GM23248 (cell line): ENCODE results near the gene SH2D5. TPM values are rescaled to one million over a fixed set of nuclear protein-coding genes. Genes with fewer than 3 reads are reported as not detected.
"Not testable (repeated sequence)": the region's sequence is repeated elsewhere in the genome, so short reads cannot be mapped to it uniquely, and the experiment has no call there.

ENCODE experiments used
- DNase-seq: peaks from one replicate; pipeline ENCODE4 v3.0.0-alpha.2; 2015
- H2AFZ ChIP-seq: fragments of 200-600 bp; sonication (generic); 2 replicates; pipeline ENCODE4 v1.6.1; 2016; ENCODE audit warnings: antibody characterized with exemption
- H3F3A ChIP-seq: fragments of 200-600 bp; sonication (generic); 2 replicates; pipeline ENCODE4 v1.6.1; 2016; ENCODE audit warnings: mild to moderate bottlenecking, antibody characterized with exemption, mixed run types; ENCODE audit not compliant: insufficient read depth
- H3K27ac ChIP-seq: fragments of 200-600 bp; sonication (generic); 2 replicates; pipeline ENCODE4 v1.5.1; 2016; ENCODE audit warnings: mild to moderate bottlenecking
- H3K27me3 ChIP-seq: fragments of 200-600 bp; sonication (generic); replicated peaks from 2 replicates; pipeline ENCODE4 v1.6.1; 2016; ENCODE audit warnings: mild to moderate bottlenecking; ENCODE audit not compliant: insufficient read depth
- H3K36me3 ChIP-seq: fragments of 200-600 bp; sonication (generic); 2 replicates; pipeline ENCODE4 v1.6.1; 2016; ENCODE audit warnings: low read depth, mild to moderate bottlenecking
- H3K4me1 ChIP-seq: fragments of 200-600 bp; sonication (generic); 2 replicates; pipeline ENCODE4 v1.6.1; 2016; ENCODE audit warnings: mild to moderate bottlenecking; ENCODE audit not compliant: insufficient read depth
- H3K4me2 ChIP-seq: fragments of 200-600 bp; sonication (generic); one replicate; pipeline ENCODE4 v1.6.1; 2016; ENCODE audit warnings: mild to moderate bottlenecking; ENCODE audit not compliant: unreplicated experiment
- H3K4me3 ChIP-seq: fragments of 200-600 bp; sonication (generic); 2 replicates; pipeline ENCODE4 v1.5.1; 2016; ENCODE audit warnings: mild to moderate bottlenecking
- H3K79me2 ChIP-seq: fragments of 200-600 bp; sonication (generic); 2 replicates; pipeline ENCODE4 v1.6.1; 2016; ENCODE audit warnings: mild to moderate bottlenecking; ENCODE audit not compliant: insufficient read depth
- H3K9ac ChIP-seq: fragments of 200-600 bp; sonication (generic); 2 replicates; pipeline ENCODE4 v1.6.1; 2016; ENCODE audit warnings: mild to moderate bottlenecking
- H3K9me2 ChIP-seq: fragments of 200-600 bp; sonication (generic); 2 replicates; pipeline ENCODE4 v1.6.1; 2016; ENCODE audit warnings: mixed run types, mild to moderate bottlenecking, moderate library complexity; ENCODE audit not compliant: insufficient read depth
- H3K9me3 ChIP-seq: fragments of 200-600 bp; sonication (generic); one replicate; pipeline ENCODE4 v1.6.1; 2017; ENCODE audit warnings: low read depth
- H4K20me1 ChIP-seq: fragments of 200-600 bp; sonication (generic); 2 replicates; pipeline ENCODE4 v1.6.0; 2016; ENCODE audit not compliant: insufficient read depth
- EZH2 ChIP-seq: fragments of 200-600 bp; sonication (generic); IDR thresholded peaks from 2 replicates; pipeline ENCODE4 v1.6.1; 2018; ENCODE audit warnings: antibody characterized with exemption, mild to moderate bottlenecking; ENCODE audit not compliant: insufficient read depth, poor library complexity, severe bottlenecking
- EZH2phosphoT487 ChIP-seq: fragments of 200-600 bp; sonication (generic); IDR thresholded peaks from 2 replicates; pipeline ENCODE4 v1.6.1; 2018; ENCODE audit warnings: antibody characterized with exemption, moderate library complexity, mild to moderate bottlenecking, low read depth; ENCODE audit not compliant: insufficient read depth
- WGBS, 2 experiments: methylation state at CpG; one replicate each; pipeline ENCODE4 v1.1.6; 2015 to 2017; ENCODE audit warnings: low lambda C conversion rate in 2 of 2, low coverage in 1 of 2; ENCODE audit errors: missing lambda C conversion rate in 2 of 2; 5-methylcytosine and 5-hydroxymethylcytosine counted together
- in situ Hi-C: fragments of 300-500 bp; cut with MboI; formaldehyde crosslinking; loops from 2 replicates; pipeline ENCODE4 v1.15.0; 2020
- polyA plus RNA-seq: library from polyadenylated mRNA; unstranded; fragments of >200 nt; fragmentation: Nextera tagmentation; extraction: Ambion mirVana; gene quantifications from 2 replicates; pipeline ENCODE4 v1.2.1, GENCODE V29; 2016
- total RNA-seq: library from RNA; depleted of rRNA; stranded (reverse); fragments of >200 nt; shearing (Covaris generic); gene quantifications from 2 replicates; pipeline ENCODE4 v1.2.3, GENCODE V29; 2014

Gene SH2D5
- total and polyA plus RNA-seq, 2 experiments from 2014 or later, result 1.1 to 1.4 TPM

DNA sequence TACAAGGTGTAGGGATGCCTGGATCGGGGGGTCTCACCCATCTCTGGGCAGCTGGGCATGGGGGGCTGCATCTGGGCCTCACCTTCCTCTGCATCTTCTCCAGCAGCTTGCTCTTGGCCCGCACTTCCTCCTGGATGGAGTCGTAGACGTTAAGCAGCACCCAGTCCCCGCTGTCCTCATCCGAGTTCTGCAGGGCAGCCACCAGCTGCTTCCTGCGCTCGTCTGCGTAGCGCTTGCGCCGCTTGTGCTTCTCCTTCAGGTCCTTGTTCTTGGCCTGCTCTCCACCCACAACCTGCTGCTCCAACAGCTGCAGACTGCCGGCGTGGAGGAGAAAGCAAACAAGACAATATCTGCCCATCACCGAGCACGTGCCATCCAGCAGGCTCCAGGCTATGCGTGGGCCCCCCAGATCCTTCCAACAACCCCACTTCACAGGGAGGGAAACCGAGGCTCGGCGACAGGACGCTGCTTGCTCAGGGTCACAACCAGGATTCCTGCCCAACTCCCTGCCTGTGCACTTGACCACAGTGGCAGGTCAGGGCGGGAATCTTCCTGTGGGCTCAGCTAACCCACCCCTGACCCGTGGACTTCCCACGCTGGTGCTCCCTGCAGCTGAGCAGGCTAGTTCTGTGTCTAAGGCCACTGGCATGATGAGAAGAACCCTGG lies 49.8 kb downstream of the SH2D5 start:
- Histone ChIP-seq H3K9me3 (no peaks in the 10 kb centered on the region), H3K27me3 (no peaks in the 10 kb centered on the region), H3K4me3 (no peak overlapping the region), H4K20me1 (no peaks in the 10 kb centered on the region), H3K9ac (no peak overlapping the region), H3K4me1 (no peaks in the 10 kb centered on the region), H3K4me2 (no peak overlapping the region), H3F3A (no peaks in the 10 kb centered on the region), H3K9me2 (no peaks in the 10 kb centered on the region), H3K36me3 (no peaks in the 10 kb centered on the region), H3K79me2 (no peaks in the 10 kb centered on the region), H2AFZ (no peak overlapping the region), H3K27ac (no peak overlapping the region)
- no peak for DNase-seq
- 76 to 80% methylated on average over 20 to 24 of the region's 24 CpGs for WGBS, 2 experiments
- in situ Hi-C loops, result no loop called here
- TF ChIP-seq EZH2 (no peak), EZH2phosphoT487 (no peak)

DNA sequence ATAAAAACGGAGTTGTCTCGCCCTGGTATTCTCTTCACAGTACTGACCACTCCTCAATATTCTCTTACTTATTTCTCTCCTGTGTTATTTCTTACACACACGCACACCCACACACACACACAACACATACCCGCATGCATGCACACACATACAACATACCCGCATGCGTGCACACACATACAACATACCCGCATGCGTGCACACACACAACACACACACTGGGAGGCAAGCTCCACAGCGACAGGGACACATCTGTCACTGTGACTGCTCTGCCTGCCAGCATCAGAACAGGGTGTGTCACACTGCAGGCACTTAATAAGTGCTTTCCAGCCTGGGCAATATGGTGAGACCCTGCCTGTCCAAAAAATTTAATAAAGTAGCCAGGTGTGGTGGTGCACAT lies 50.5 kb downstream of the SH2D5 start:
- Histone ChIP-seq H3K36me3 (no peaks in the 10 kb centered on the region), H3K4me3 (no peak overlapping the region), H3K4me1 (no peaks in the 10 kb centered on the region), H3K9ac (no peak overlapping the region), H3K9me2 (no peaks in the 10 kb centered on the region), H3K4me2 (no peak overlapping the region), H3K79me2 (no peaks in the 10 kb centered on the region), H2AFZ (no peak overlapping the region), H3K27ac (no peak overlapping the region), H3F3A (no peaks in the 10 kb centered on the region), H3K9me3 (no peaks in the 10 kb centered on the region), H4K20me1 (no peaks in the 10 kb centered on the region), H3K27me3 (no peaks in the 10 kb centered on the region)
- 83 to 84% methylated on average over 9 of the region's 9 CpGs for WGBS, 2 experiments
- DNase-seq, result no peak
- no peak for TF ChIP-seq EZH2phosphoT487
- TF ChIP-seq EZH2, result no peak
- in situ Hi-C loops, result no loop called here

DNA sequence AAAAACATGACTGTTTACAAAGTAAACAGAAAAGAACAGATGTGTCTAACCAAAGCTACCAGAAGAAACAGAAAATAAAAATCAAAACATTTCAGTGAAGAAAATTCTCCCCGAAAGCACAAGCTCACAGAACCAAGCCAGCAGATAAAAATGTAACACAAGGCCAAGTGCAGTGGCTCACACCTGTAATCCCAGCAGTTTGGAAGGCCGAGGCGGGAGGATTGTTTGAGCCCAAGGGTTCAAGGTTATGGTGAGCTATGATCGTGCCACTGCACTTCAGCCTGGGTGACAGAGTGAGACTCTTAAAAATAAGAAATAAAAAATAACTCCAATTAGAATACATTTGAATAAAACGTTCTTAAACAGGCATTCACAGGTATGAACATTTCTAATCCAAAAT lies 52.2 kb downstream of the SH2D5 start:
- Histone ChIP-seq H3K36me3 (no peaks in the 10 kb centered on the region), H3K4me3 (no peak overlapping the region), H3K79me2 (no peaks in the 10 kb centered on the region), H3F3A (no peaks in the 10 kb centered on the region), H3K9me3 (no peaks in the 10 kb centered on the region), H2AFZ (no peak overlapping the region), H3K27me3 (no peaks in the 10 kb centered on the region), H3K4me1 (no peaks in the 10 kb centered on the region), H3K4me2 (no peak overlapping the region), H3K27ac (no peak overlapping the region), H3K9ac (no peak overlapping the region), H3K9me2 (no peaks in the 10 kb centered on the region), H4K20me1 (no peaks in the 10 kb centered on the region)
- in situ Hi-C loops, result no loop called here
- no peak for DNase-seq
- 67 to 70% methylated on average over 5 of the region's 5 CpGs for WGBS, 2 experiments
- TF ChIP-seq EZH2, result no peak
- no peak for TF ChIP-seq EZH2phosphoT487

- no peak overlapping the region for H3K4me3 ChIP-seq
- 61 to 65% methylated on average over 6 of the region's 6 CpGs for WGBS, 2 experiments
- TF ChIP-seq EZH2 (no peak), EZH2phosphoT487 (no peak)
Measured at GRCh38 chr1:20678599-20678998, 53.9 kb downstream of the SH2D5 start.

DNA sequence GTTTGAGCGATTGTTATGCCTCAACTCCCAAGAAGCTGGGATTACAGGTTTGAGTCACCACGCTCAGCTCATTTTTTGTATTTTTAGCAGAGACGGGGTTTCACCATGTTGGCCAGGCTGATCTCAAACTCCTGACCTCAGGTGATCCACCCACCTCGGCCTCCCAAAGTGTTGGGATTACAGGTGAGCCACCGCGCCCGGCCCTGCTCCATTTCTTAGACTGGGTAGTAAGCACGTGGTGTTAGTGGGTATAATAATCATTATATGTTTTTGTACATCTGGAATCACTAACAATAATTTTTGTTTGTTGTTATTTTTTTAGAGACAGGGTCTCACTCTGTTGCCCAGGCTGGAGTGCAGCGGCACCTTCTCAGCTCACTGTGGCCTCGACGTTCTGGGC lies 58.9 kb downstream of the SH2D5 start:
- 75 to 80% methylated on average over 11 of the region's 11 CpGs for WGBS, 2 experiments

More at GRCh38 chr1:20678599-20678998, 53.9 kb downstream of the SH2D5 start:
- Histone ChIP-seq H3K27me3 (no peaks in the 10 kb centered on the region), H3K4me1 (no peaks in the 10 kb centered on the region), H3K9me3 (no peaks in the 10 kb centered on the region), H3F3A (no peaks in the 10 kb centered on the region), H3K79me2 (no peaks in the 10 kb centered on the region), H3K27ac (no peak overlapping the region), H4K20me1 (no peaks in the 10 kb centered on the region), H3K4me2 (no peak overlapping the region), H3K36me3 (no peaks in the 10 kb centered on the region), H3K9me2 (no peaks in the 10 kb centered on the region), H2AFZ (no peak overlapping the region), H3K9ac (no peak overlapping the region)
- DNase-seq, result no peak
- in situ Hi-C loops, result no loop called here

More for the DNA sequence above, 58.9 kb downstream of the SH2D5 start:
- H3K4me1 ChIP-seq, H3F3A ChIP-seq, H2AFZ ChIP-seq, H3K79me2 ChIP-seq, H3K9me3 ChIP-seq, in situ Hi-C loops, H3K9ac ChIP-seq, H3K36me3 ChIP-seq, H3K27ac ChIP-seq, H3K4me3 ChIP-seq, H3K4me2 ChIP-seq, DNase-seq, H3K9me2 ChIP-seq, H3K27me3 ChIP-seq, H4K20me1 ChIP-seq: not testable (repeated sequence)
